Measurements from ENCODE around the gene RABGAP1L.
"Not testable (repeated sequence)": the region's sequence is repeated elsewhere in the genome, so short reads cannot be mapped to it uniquely, and the experiment has no call there.

RABGAP1L gene

GRCh38 chr1:174816621-174817020 lies 657.3 kb downstream of the RABGAP1L start:
- not testable (repeated sequence) for DNase-seq (ENCODE audit: low spot score)

GRCh38 chr1:174818014-174818616 lies 658.8 kb downstream of the RABGAP1L start:
- DNase-seq (ENCODE audit: low spot score), result no peak

GRCh38 chr1:174818951-174819350 lies 659.6 kb downstream of the RABGAP1L start:
- DNase-seq (ENCODE audit: low spot score), result no peak

- DNase-seq (ENCODE audit: low spot score), result no peak
These were observed 660.3 kb downstream of the RABGAP1L start for GRCh38 chr1:174819596-174819995.

- DNase-seq (ENCODE audit: low spot score), result no peak
These were observed 665.8 kb downstream of the RABGAP1L start for GRCh38 chr1:174825127-174825526.

- no peak for DNase-seq (ENCODE audit: low spot score)
These were observed 666.5 kb downstream of the RABGAP1L start for GRCh38 chr1:174825806-174826205.

- DNase-seq (ENCODE audit: low spot score), result no peak
These were observed 668.9 kb downstream of the RABGAP1L start for GRCh38 chr1:174828264-174828663.

GRCh38 chr1:174829990-174830389 lies 670.7 kb downstream of the RABGAP1L start:
- no peak for DNase-seq (ENCODE audit: low spot score)

GRCh38 chr1:174836543-174836942 lies 677.2 kb downstream of the RABGAP1L start:
- no peak for DNase-seq (ENCODE audit: low spot score)

- no peak for DNase-seq (ENCODE audit: low spot score)
These were observed 678.1 kb downstream of the RABGAP1L start for GRCh38 chr1:174837386-174837785.

GRCh38 chr1:174839211-174839610 lies 679.9 kb downstream of the RABGAP1L start:
- DNase-seq (ENCODE audit: low spot score), result no peak

GRCh38 chr1:174841747-174842146 lies 682.4 kb downstream of the RABGAP1L start:
- DNase-seq (ENCODE audit: low spot score), result no peak

GRCh38 chr1:174848593-174849560 lies 689.6 kb downstream of the RABGAP1L start:
- DNase-seq (ENCODE audit: low spot score), result not testable (repeated sequence)

- DNase-seq (ENCODE audit: low spot score), result no peak
These were observed 691.4 kb downstream of the RABGAP1L start for GRCh38 chr1:174850726-174851125.

- DNase-seq (ENCODE audit: low spot score), result no peak
These were observed 699.0 kb downstream of the RABGAP1L start for GRCh38 chr1:174858301-174858700.

GRCh38 chr1:174870319-174870718 lies 711.0 kb downstream of the RABGAP1L start:
- no peak for DNase-seq (ENCODE audit: low spot score)

GRCh38 chr1:174871886-174872285 lies 712.6 kb downstream of the RABGAP1L start:
- peak; percentile 14 for DNase-seq (ENCODE audit: low spot score)

- no peak for DNase-seq (ENCODE audit: low spot score)
These were observed 713.3 kb downstream of the RABGAP1L start for GRCh38 chr1:174872615-174873058.

- peak; percentile 53 for DNase-seq (ENCODE audit: low spot score)
These were observed 715.2 kb downstream of the RABGAP1L start for GRCh38 chr1:174874331-174875053.

- peak; percentile 9 for DNase-seq (ENCODE audit: low spot score)
These were observed 716.0 kb downstream of the RABGAP1L start for GRCh38 chr1:174875306-174875705.

GRCh38 chr1:174877208-174877673 lies 717.9 kb downstream of the RABGAP1L start:
- no peak for DNase-seq (ENCODE audit: low spot score)

GRCh38 chr1:174880171-174880570 lies 720.9 kb downstream of the RABGAP1L start:
- no peak for DNase-seq (ENCODE audit: low spot score)

Measured in germinal center (tissue), 1 donor.